GM19240 (cell line): ENCODE measurements around the gene NCS1.
"Not testable (repeated sequence)": the region's sequence is repeated elsewhere in the genome, so short reads cannot be mapped to it uniquely, and the experiment has no call there.

Experiments used
- DNase-seq: peaks from one replicate; pipeline ENCODE4 v3.0.0; 2011; ENCODE audit warnings: low spot score; ENCODE audit not compliant: insufficient read length

NCS1 gene

GRCh38 chr9:130237076-130237475 is 64.9 kb downstream of the NCS1 start:
- no peak for DNase-seq

GRCh38 chr9:130237763-130238524 is 65.7 kb downstream of the NCS1 start:
- DNase-seq, result no peak

- DNase-seq, result no peak
Measured at GRCh38 chr9:130239363-130239695, 67.1 kb downstream of the NCS1 start.

GRCh38 chr9:130239741-130240241 is 67.6 kb downstream of the NCS1 start:
- DNase-seq, result peak; percentile 15

- DNase-seq, result no peak
Measured at GRCh38 chr9:130240410-130241197, 68.4 kb downstream of the NCS1 start.

- no peak for DNase-seq
Measured at GRCh38 chr9:130241198-130241535, 69.0 kb downstream of the NCS1 start.

GRCh38 chr9:130242270-130243014 is 70.2 kb downstream of the NCS1 start:
- DNase-seq, result no peak

- DNase-seq, result peak; percentile 45
Measured at GRCh38 chr9:130243015-130243881, 71.0 kb downstream of the NCS1 start.

GRCh38 chr9:130243882-130244170 is 71.6 kb downstream of the NCS1 start:
- DNase-seq, result no peak

- no peak for DNase-seq
Measured at GRCh38 chr9:130244548-130245165, 72.5 kb downstream of the NCS1 start.

- no peak for DNase-seq
Measured at GRCh38 chr9:130245474-130245873, 73.3 kb downstream of the NCS1 start.

- no peak for DNase-seq
Measured at GRCh38 chr9:130246126-130246525, 73.9 kb downstream of the NCS1 start.

- DNase-seq, result no peak
Measured at GRCh38 chr9:130254747-130255630, 82.8 kb downstream of the NCS1 start.

- no peak for DNase-seq
Measured at GRCh38 chr9:130255631-130256134, 83.5 kb downstream of the NCS1 start.

GRCh38 chr9:130256644-130257043 is 84.4 kb downstream of the NCS1 start:
- DNase-seq, result no peak

GRCh38 chr9:130258137-130258536 is 85.9 kb downstream of the NCS1 start:
- not testable (repeated sequence) for DNase-seq

- no peak for DNase-seq
Measured at GRCh38 chr9:130259044-130259443, 86.8 kb downstream of the NCS1 start.

- no peak for DNase-seq
Measured at GRCh38 chr9:130260816-130261765, 88.9 kb downstream of the NCS1 start.
